Mesothelial cell of epicardium (in vitro differentiated cells): ENCODE results near the gene XRCC5. TPM values are rescaled to one million over a fixed set of nuclear protein-coding genes. Genes with fewer than 3 reads are reported as not detected.

Source experiments
- DNase-seq, 2 experiments: peaks; one replicate each; pipeline ENCODE4 v3.0.0; 2021; ENCODE audit warnings: low spot score in 2 of 2; ENCODE audit not compliant: unreplicated experiment in 2 of 2
- H3K27ac Mint-ChIP-seq: 2 replicates; pipeline ENCODE4 v1.8.0; 2021; ENCODE audit warnings: mixed read lengths
- H3K27me3 Mint-ChIP-seq: 2 replicates; pipeline ENCODE4 v1.8.0; 2021; ENCODE audit warnings: low read depth, mixed read lengths
- H3K36me3 Mint-ChIP-seq: 2 replicates; pipeline ENCODE4 v1.8.0; 2021; ENCODE audit warnings: mixed read lengths
- H3K4me1 Mint-ChIP-seq: 2 replicates; pipeline ENCODE4 v1.8.0; 2021; ENCODE audit warnings: mixed read lengths
- H3K4me3 Mint-ChIP-seq: 2 replicates; pipeline ENCODE4 v1.8.0; 2021; ENCODE audit warnings: mild to moderate bottlenecking, moderate library complexity, mixed read lengths
- H3K9me3 Mint-ChIP-seq: 2 replicates; pipeline ENCODE4 v1.8.0; 2021; ENCODE audit warnings: mixed read lengths
- total RNA-seq: library from RNA; stranded (reverse); gene quantifications from 3 replicates; pipeline ENCODE4 v1.2.1, GENCODE V29; 2021
- TF ChIP-seq, protein P1 (sequence below): fragments of 200-600 bp; sonication (generic); IDR thresholded peaks from one replicate; pipeline ENCODE4 v1.5.0; 2021; ENCODE audit warnings: antibody characterized with exemption; ENCODE audit not compliant: unreplicated experiment

XRCC5 gene
- total RNA-seq, 1 donor from 2014 or later, result 294 TPM

DNA sequence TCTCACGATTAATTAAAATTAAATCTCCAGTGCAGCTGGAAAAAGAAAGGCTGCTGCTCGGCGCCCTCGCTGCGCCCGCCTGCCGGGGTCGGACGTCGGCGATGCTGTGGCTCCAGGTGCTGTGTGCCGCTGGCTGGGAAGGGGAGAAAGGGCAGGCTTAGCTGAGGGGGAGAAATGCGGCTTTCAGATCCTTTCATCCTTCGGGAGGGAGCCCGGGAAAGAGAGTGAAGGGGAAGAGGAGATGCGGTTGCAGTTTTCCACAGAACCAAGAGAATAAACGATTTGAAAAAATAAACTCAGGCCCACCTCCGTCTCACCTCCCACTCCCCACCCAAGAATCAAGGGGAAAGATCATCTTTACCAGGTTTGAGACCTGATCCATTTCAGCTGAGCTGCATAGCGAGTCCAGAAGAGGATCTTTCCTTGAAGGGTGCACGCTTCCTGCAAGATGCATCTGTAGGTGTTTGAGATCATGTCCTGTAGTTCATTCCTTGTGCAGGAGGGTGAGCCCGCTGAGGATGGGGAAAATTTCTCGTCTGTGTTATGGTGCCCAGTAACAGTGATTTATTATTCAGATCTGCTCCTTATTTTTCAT lies 26.9 kb upstream of the XRCC5 start:
- H3K4me3 Mint-ChIP-seq, result peak overlapping the region; percentile 73

DNA sequence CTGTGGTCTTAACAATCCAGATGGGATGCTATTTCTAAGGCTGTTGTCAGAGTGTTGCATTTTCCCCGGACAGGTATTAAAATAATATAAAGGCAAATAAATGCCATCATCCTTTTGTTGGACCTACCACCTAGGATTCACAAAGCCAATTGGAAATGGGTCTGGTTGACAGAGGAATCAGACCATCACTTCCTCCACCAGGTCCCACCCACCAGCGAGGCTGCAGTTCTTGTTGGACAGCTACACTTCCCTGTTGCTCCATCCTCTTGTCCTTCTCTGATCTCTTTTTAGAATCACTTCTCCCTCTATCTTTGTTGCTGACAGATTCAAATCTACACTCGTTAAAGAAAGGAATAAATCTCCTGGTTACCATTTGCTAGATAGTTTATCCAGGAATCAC lies 26.3 kb upstream of the XRCC5 start:
- Mint-ChIP-seq H3K4me1 (peaks cover 22% of the 10 kb centered on the region), H3K27ac (no peak overlapping the region)

More for the DNA sequence above, 26.9 kb upstream of the XRCC5 start:
- TF ChIP-seq, protein P1, sequence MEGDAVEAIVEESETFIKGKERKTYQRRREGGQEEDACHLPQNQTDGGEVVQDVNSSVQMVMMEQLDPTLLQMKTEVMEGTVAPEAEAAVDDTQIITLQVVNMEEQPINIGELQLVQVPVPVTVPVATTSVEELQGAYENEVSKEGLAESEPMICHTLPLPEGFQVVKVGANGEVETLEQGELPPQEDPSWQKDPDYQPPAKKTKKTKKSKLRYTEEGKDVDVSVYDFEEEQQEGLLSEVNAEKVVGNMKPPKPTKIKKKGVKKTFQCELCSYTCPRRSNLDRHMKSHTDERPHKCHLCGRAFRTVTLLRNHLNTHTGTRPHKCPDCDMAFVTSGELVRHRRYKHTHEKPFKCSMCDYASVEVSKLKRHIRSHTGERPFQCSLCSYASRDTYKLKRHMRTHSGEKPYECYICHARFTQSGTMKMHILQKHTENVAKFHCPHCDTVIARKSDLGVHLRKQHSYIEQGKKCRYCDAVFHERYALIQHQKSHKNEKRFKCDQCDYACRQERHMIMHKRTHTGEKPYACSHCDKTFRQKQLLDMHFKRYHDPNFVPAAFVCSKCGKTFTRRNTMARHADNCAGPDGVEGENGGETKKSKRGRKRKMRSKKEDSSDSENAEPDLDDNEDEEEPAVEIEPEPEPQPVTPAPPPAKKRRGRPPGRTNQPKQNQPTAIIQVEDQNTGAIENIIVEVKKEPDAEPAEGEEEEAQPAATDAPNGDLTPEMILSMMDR, result no peak
- DNase-seq, result peak in 1 of 2 experiments; percentile 48
- H3K9me3 Mint-ChIP-seq, result no peaks in the 10 kb centered on the region
- peak overlapping the region; percentile 67 for H3K27ac Mint-ChIP-seq
- peaks cover 22% of the 10 kb centered on the region for H3K4me1 Mint-ChIP-seq
- H3K36me3 Mint-ChIP-seq, result no peaks in the 10 kb centered on the region
- H3K27me3 Mint-ChIP-seq, result peaks cover 6% of the 10 kb centered on the region

DNA sequence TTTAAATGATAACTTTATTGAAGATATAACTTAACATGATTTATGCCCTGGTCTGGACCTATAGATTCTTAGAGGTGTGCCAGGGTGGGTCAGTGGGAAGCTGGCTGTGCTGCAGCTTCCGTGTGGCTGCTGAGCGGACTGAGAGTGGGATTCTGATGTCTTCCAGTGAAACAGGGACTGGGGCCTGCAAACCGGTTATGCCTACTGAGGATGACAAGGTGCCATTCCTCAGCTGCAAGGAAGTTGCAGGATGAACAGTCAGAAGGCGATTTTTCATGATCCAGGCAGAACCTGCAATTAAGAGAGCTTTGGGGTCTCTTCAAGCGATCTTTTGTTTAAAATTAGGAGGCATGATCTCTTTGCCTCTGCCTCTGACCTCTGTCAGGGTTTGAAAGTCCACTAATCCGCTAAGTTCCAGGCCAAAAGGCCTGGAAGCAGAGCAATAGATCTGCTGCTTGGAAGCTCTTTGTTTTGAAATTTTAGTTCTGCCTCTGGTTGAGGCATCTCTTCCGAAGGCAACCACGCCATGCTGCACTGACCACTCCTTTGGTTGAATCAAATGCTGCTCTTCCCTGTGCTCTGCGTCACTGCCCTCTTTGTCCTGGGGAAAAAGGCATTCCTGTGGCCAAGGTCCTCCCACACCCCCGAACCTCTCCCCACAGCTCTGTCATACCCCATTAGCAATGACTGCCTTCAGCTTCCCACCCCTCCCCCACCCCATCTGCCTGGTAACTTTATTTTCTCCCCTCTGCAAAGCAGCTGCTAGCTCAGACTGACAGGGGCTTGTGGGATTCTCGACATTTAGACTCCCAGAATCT lies 25.5 kb upstream of the XRCC5 start:
- no peak overlapping the region for H3K27ac Mint-ChIP-seq
- peaks cover 22% of the 10 kb centered on the region for H3K4me1 Mint-ChIP-seq
- no peaks in the 10 kb centered on the region for H3K36me3 Mint-ChIP-seq
- H3K4me3 Mint-ChIP-seq, result no peak overlapping the region
- H3K9me3 Mint-ChIP-seq, result no peaks in the 10 kb centered on the region
- peaks cover 6% of the 10 kb centered on the region for H3K27me3 Mint-ChIP-seq
- TF ChIP-seq, protein P1, result no peak
- no peak for DNase-seq

More for the DNA sequence above, 26.3 kb upstream of the XRCC5 start:
- no peak for DNase-seq
- Mint-ChIP-seq H3K4me3 (peak overlapping the region; percentile 73), H3K27me3 (peaks cover 6% of the 10 kb centered on the region), H3K36me3 (no peaks in the 10 kb centered on the region), H3K9me3 (no peaks in the 10 kb centered on the region)
- TF ChIP-seq, protein P1, result no peak

DNA sequence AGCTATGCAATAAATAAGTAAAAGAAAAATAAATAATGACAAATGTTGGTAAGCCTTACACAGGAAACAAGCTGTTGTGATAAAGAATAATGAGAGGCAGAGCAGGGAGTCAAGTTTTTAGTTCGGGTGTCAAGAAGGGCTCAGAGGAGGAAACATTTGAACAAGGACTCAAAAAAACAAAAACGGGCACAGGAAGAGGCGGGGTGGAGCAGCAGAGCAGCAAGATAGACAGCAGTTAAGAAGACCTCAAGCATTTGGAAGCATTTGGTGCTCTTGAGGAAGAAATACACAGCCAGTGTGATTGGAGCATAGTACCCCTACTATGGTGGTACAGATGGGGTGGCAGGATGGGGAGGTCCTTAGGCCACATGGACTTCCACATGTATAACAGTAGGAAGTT lies 24.6 kb upstream of the XRCC5 start:
- DNase-seq, result no peak
- no peak overlapping the region for H3K27ac Mint-ChIP-seq
- H3K4me1 Mint-ChIP-seq, result peaks cover 22% of the 10 kb centered on the region
- no peak overlapping the region for H3K4me3 Mint-ChIP-seq
- peaks cover 9% of the 10 kb centered on the region for H3K27me3 Mint-ChIP-seq
- H3K36me3 Mint-ChIP-seq, result no peaks in the 10 kb centered on the region
- TF ChIP-seq, protein P1, result no peak
- H3K9me3 Mint-ChIP-seq, result no peaks in the 10 kb centered on the region

DNA sequence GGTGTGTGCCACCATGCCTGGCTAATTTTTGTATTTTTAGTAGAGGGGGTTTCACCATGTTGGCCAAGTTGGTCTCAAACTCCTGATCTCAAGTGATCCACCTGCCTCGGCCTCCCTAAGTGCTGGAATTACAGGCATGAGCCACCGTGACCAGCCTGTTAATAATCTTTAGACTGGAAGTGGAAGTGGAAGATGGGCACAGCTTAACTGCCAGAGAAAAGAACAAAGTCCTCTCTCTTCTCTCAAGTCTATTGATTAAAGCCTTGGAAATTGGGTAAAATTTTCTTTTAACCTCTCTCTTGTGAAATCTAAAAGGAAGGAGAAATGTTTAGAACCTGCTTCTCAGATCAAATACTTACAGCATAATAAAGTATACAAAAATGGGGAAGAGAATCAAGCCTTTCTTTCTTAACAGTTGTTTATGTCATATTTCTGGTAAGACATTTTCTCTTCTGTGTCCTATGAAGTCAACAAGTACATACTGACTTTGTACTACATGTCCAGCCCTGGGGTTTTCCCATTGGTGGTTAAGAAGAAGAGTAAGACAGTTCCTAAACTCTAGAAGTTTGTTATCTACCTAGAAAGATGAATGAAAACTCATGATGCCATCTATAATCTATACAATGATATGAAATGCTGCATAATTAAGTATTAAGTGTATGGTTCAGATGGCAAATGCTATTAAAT lies 22.8 kb upstream of the XRCC5 start:
- H3K27ac Mint-ChIP-seq, result no peak overlapping the region
- H3K27me3 Mint-ChIP-seq, result peaks cover 12% of the 10 kb centered on the region
- no peaks in the 10 kb centered on the region for H3K9me3 Mint-ChIP-seq
- H3K4me1 Mint-ChIP-seq, result peaks cover 18% of the 10 kb centered on the region
- DNase-seq, result no peak
- TF ChIP-seq, protein P1, result no peak
- H3K4me3 Mint-ChIP-seq, result no peak overlapping the region
- H3K36me3 Mint-ChIP-seq, result no peaks in the 10 kb centered on the region
